GM12878 (cell line): Measurements from ENCODE around the gene PLXNA4. TPM values are rescaled to one million over a fixed set of nuclear protein-coding genes. Genes with fewer than 3 reads are reported as not detected.

Source experiments
- ATAC-seq: fragments of 200-7000 bp; cut with Tn5 transposase; 3 replicates; pipeline ENCODE4 v1.9.1; 2020; ENCODE audit warnings: mild to moderate bottlenecking, moderate library complexity
- BruUV-seq: library from RNA; stranded (reverse); fragments of 400-500 nt; replicated peaks from 2 replicates; lab custom pipeline; 2021; lab: Mats Ljungman, UMichigan
- CTCF ChIA-PET: fragments of 300-600 bp; sonication (Branson Sonifier 250); formaldehyde crosslinking; extraction: SDS; loops from one replicate; lab custom pipeline; 2021; ENCODE audit warnings: inconsistent platforms; lab: Yijun Ruan, JAX
- POLR2A ChIA-PET: fragments of 350-600 bp; formaldehyde crosslinking; extraction: SDS; loops from one replicate; lab custom pipeline; 2021; ENCODE audit warnings: inconsistent platforms; lab: Charles Lee
- RAD21 ChIA-PET: fragments of 300-600 bp; sonication (Branson Sonifier 250); formaldehyde crosslinking; loops from one replicate; lab custom pipeline; 2023; ENCODE audit warnings: antibody characterized with exemption; ENCODE audit not compliant: unreplicated experiment; lab: Charles Lee
- SMC1A ChIA-PET: fragments of 300-600 bp; sonication (Branson Sonifier 250); formaldehyde crosslinking; loops from one replicate; lab custom pipeline; 2023; ENCODE audit not compliant: unreplicated experiment, uncharacterized antibody; lab: Charles Lee
- DNase-seq: peaks from one replicate; pipeline ENCODE4 v3.0.0-alpha.2; 2011; ENCODE audit warnings: low read depth, low spot score
- FAIRE-seq: peaks from 3 replicates; lab custom pipeline; 2011; peaks lifted over from hg19 to GRCh38; lab: Jason Lieb, UNC
- H2AFZ ChIP-seq: 2 replicates; pipeline ENCODE4 v1.6.0; 2011; ENCODE audit warnings: low read depth, low read length, control low read depth; ENCODE audit not compliant: control insufficient read depth
- H3K27ac ChIP-seq: 2 replicates; pipeline ENCODE4 v1.5.1; 2011; ENCODE audit warnings: control low read depth; ENCODE audit not compliant: control insufficient read depth, insufficient read depth
- H3K27me3 ChIP-seq, 2 experiments: replicated peaks in 1 of 2; 2 replicates each; pipeline versions ENCODE4 v1.6.0 to v1.6.1; 2011; ENCODE audit warnings: low read length in 1 of 2; ENCODE audit not compliant: control insufficient read depth in 2 of 2, insufficient read depth in 2 of 2
- H3K36me3 ChIP-seq, 2 experiments: 2 replicates each; pipeline ENCODE4 v1.5.1; 2011; ENCODE audit warnings: low read length in 1 of 2; ENCODE audit not compliant: control insufficient read depth in 2 of 2, insufficient read depth in 2 of 2
- H3K4me1 ChIP-seq: 2 replicates; pipeline ENCODE4 v1.6.1; 2011; ENCODE audit warnings: mild to moderate bottlenecking, low read length, moderate library complexity, mixed read lengths; ENCODE audit not compliant: control insufficient read depth, insufficient read depth
- H3K4me2 ChIP-seq: 2 replicates; pipeline ENCODE4 v1.6.0; 2011; ENCODE audit warnings: control low read depth; ENCODE audit not compliant: control insufficient read depth, insufficient read depth
- H3K4me3 ChIP-seq: fragments of 200-600 bp; sonication (generic); 2 replicates; pipeline ENCODE4 v1.5.1; 2016
- H3K79me2 ChIP-seq: 2 replicates; pipeline ENCODE4 v1.6.0; 2011; ENCODE audit warnings: low read length; ENCODE audit not compliant: control insufficient read depth, insufficient read depth
- H3K9ac ChIP-seq: 2 replicates; pipeline ENCODE4 v1.8.0; 2011; ENCODE audit warnings: low read length, control low read depth, mixed read lengths; ENCODE audit not compliant: control insufficient read depth, insufficient read depth
- H3K9me3 ChIP-seq: replicated peaks from 3 replicates; pipeline ENCODE4 v1.5.1; 2011; ENCODE audit warnings: mild to moderate bottlenecking, low read length; ENCODE audit not compliant: control insufficient read depth, insufficient read depth
- H4K20me1 ChIP-seq: 2 replicates; pipeline ENCODE4 v1.6.0; 2011; ENCODE audit not compliant: control insufficient read depth, insufficient read depth
- BMI1 ChIP-seq: fragments of 450-650 bp; IDR thresholded peaks from 2 replicates; pipeline ENCODE4 v1.6.1; 2016; ENCODE audit warnings: mild to moderate bottlenecking, moderate library complexity, borderline replicate concordance
- CEBPB ChIP-seq, 2 experiments: fragments of 150-350 bp in 1 of 2; IDR thresholded peaks; 2 replicates each; pipeline ENCODE4 v1.6.1; 2012 to 2014; ENCODE audit warnings: low read depth in 2 of 2, low read length in 2 of 2, borderline replicate concordance in 1 of 2, inconsistent platforms in 1 of 2
- CREB1 ChIP-seq: IDR thresholded peaks from 2 replicates; pipeline ENCODE4 v1.6.1; 2012; ENCODE audit warnings: low read depth, mild to moderate bottlenecking, inconsistent platforms
- EGR1 ChIP-seq, 2 experiments: IDR thresholded peaks; 1 replicate in 1 of 2; 2 replicates in 1 of 2; pipeline ENCODE4 v1.6.1; 2011 to 2012; ENCODE audit warnings: low read depth in 2 of 2, low read length in 2 of 2, borderline replicate concordance in 1 of 2, mild to moderate bottlenecking in 1 of 2, moderate library complexity in 1 of 2
- EP300 ChIP-seq, 2 experiments: fragments of 150-350 bp in 1 of 2; IDR thresholded peaks; 2 replicates each; pipeline ENCODE4 v1.6.1; 2011 to 2012; ENCODE audit warnings: low read depth in 2 of 2, low read length in 2 of 2, borderline replicate concordance in 1 of 2, improper control_type of control experiment in 1 of 2, inconsistent platforms in 1 of 2; ENCODE audit not compliant: control insufficient read depth in 1 of 2
- ETV6 ChIP-seq, 2 experiments: fragments of 450-650 bp in 1 of 2; IDR thresholded peaks in 1 of 2; conservative IDR thresholded peaks in 1 of 2; 2 replicates each; pipeline ENCODE4 v1.6.1; 2014; ENCODE audit warnings: antibody characterized with exemption in 1 of 2, borderline replicate concordance in 1 of 2, low read depth in 1 of 2, mild to moderate bottlenecking in 1 of 2, moderate library complexity in 1 of 2
- EZH2 ChIP-seq: IDR thresholded peaks from 2 replicates; pipeline ENCODE4 v1.6.1; 2012; ENCODE audit warnings: low read depth, mild to moderate bottlenecking, control low read depth, inconsistent platforms, low read length, borderline replicate concordance; ENCODE audit not compliant: control insufficient read depth
- NBN ChIP-seq: fragments of 450-650 bp; IDR thresholded peaks from 2 replicates; pipeline ENCODE4 v1.6.1; 2016
- PML ChIP-seq: IDR thresholded peaks from 2 replicates; pipeline ENCODE4 v1.6.1; 2012; ENCODE audit warnings: low read length, inconsistent platforms
- RAD21 ChIP-seq: IDR thresholded peaks from 2 replicates; pipeline ENCODE4 v1.6.1; 2011; ENCODE audit warnings: mild to moderate bottlenecking, low read depth, low read length, moderate library complexity; ENCODE audit not compliant: insufficient read depth
- ZSCAN29 ChIP-seq: fragments of 450-650 bp; IDR thresholded peaks from 2 replicates; pipeline ENCODE4 v1.6.1; 2017; ENCODE audit warnings: mild to moderate bottlenecking, moderate library complexity
- WGBS: methylation state at CpG from one replicate; pipeline ENCODE4 v1.1.6; 2016; ENCODE audit warnings: low lambda C conversion rate; ENCODE audit not compliant: insufficient replicate concordance, insufficient coverage; ENCODE audit errors: missing lambda C conversion rate; 5-methylcytosine and 5-hydroxymethylcytosine counted together
- in situ Hi-C: fragments of 300-500 bp; cut with MboI; formaldehyde crosslinking; loops from 9 replicates; pipeline ENCODE4 v1.14.3; 2018; ENCODE audit warnings: mixed read lengths
- intact Hi-C: fragments of 100-400 bp; cut with micrococcal nuclease; formaldehyde crosslinking; loops from one replicate; pipeline ENCODE4 v1.14.2; 2022; ENCODE audit not compliant: unreplicated experiment
- polyA plus RNA-seq, 11 experiments: library from polyadenylated mRNA; depleted of rRNA in 4 of 11; unstranded in 6 of 11; stranded (reverse) in 5 of 11; fragments of >200 nt; fragmentation: Nextera tagmentation in 4 of 11; fragmentation: Illumina TruSeq in 1 of 11; extraction: Ambion mirVana in 4 of 11; extraction: Trizol in 1 of 11; gene quantifications; 1 replicate in 1 of 11; 2 replicates in 10 of 11; pipeline versions ENCODE4 v1.2.1 to v1.2.3, GENCODE V29; 2011 to 2016; ENCODE audit warnings: inconsistent platforms in 2 of 11, missing spikeins in 2 of 11, low read depth in 1 of 11
- total RNA-seq, 4 experiments: library from RNA; depleted of rRNA in 3 of 4; stranded (reverse); fragments of >200 nt in 3 of 4; fragmentation: Illumina TruSeq in 1 of 4; extraction: Trizol in 1 of 4; gene quantifications; 2 replicates each; pipeline versions ENCODE4 v1.2.1 to v1.2.3, GENCODE V29; 2013 to 2021
- TF ChIP-seq, protein P1 (sequence below): IDR thresholded peaks from 2 replicates; pipeline ENCODE4 v1.6.1; 2011; ENCODE audit warnings: low read depth, low read length, improper control_type of control experiment, borderline replicate concordance

Gene PLXNA4
- total and polyA plus RNA-seq, 10 of the 15 experiments (the other 5 are each of a cell fraction or from before 2014, with no cell fraction given): 0.03 TPM; not detected in 9

DNA sequence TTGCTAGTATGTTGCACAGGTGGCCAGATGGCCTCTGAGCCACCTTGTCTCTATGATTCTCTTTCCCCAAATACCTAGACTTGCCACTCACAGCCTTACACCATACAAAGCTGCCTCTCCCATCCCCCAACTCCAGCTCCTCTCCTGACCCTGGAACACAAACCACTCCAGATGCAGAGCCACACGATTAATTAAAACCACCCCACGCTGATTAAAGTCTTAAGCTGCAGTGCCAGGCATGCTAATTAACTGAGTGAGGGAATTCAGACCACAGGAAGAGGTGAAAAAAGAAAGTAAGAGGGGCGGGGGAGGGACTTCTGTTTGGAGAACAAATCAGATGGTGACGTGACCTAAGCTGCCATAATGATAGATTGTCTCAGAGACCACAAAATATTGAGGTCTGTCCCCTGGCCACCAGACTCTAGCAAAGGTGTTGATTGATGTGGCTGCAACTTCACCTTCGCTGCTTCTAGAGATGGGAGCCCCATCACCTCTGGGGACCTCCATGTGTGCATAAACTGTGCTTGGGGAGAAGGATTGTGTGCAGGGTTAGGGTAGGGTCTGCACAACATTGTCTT lies 331.3 kb downstream of the PLXNA4 start:
- Histone ChIP-seq H3K36me3 (no peaks in the 10 kb centered on the region), H2AFZ (no peak overlapping the region), H3K4me3 (no peak overlapping the region), H3K9ac (no peak overlapping the region), H4K20me1 (no peaks in the 10 kb centered on the region), H3K27ac (no peak overlapping the region), H3K9me3 (no peaks in the 10 kb centered on the region; the same call in 2 of the 3 replicates), H3K4me2 (no peak overlapping the region), H3K27me3 (peaks cover 0 to 3% of the 10 kb centered on the region in 2 experiments; a peak in 1 of 4 replicates), H3K79me2 (no peaks in the 10 kb centered on the region), H3K4me1 (no peaks in the 10 kb centered on the region)
- in situ Hi-C loops (no loop called here), intact Hi-C loops (no loop called here)
- BruUV-seq: no TSS peak
- RAD21 ChIA-PET: no interaction called here
- CTCF ChIA-PET: no interaction called here
- POLR2A ChIA-PET: no interaction called here
- 35% methylated on average over 5 of the region's 5 CpGs for WGBS
- FAIRE-seq: no peak
- SMC1A ChIA-PET: no interaction called here
- no peak for DNase-seq
- TF ChIP-seq CREB1: no peak
- no peak for TF ChIP-seq PML
- TF ChIP-seq CEBPB (IDR thresholded peaks at IDR 0.05; ENCODE audit: borderline replicate concordance in 1 of 2, low read depth in 2 of 2, low read length in 2 of 2): no peak
- no peak for TF ChIP-seq EZH2
- no peak for TF ChIP-seq ZSCAN29
- TF ChIP-seq NBN: no peak
- no peak for ATAC-seq

GRCh38 chr7:132243463-132243862 lies 332.8 kb downstream of the PLXNA4 start:
- no peaks in the 10 kb centered on the region for H3K36me3 ChIP-seq
- H3K27ac ChIP-seq: no peak overlapping the region
- intact Hi-C loops (no loop called here), in situ Hi-C loops (no loop called here)
- no peaks in the 10 kb centered on the region for H4K20me1 ChIP-seq
- H2AFZ ChIP-seq: no peak overlapping the region
- no peaks in the 10 kb centered on the region for H3K4me1 ChIP-seq
- ChIA-PET RAD21 (no interaction called here), POLR2A (interaction anchor here (0.6 kb wide), 1 partner anchor 467 kb away, joined by 6 read pairs; no protein-coding TSS in a partner anchor), CTCF (interaction anchor here (0.6 kb wide), 1 partner anchor 486 kb away, joined by 3 read pairs; no protein-coding TSS in a partner anchor), SMC1A (interaction anchor here (1.2 kb wide), 1 partner anchor 11 kb away, joined by 3 read pairs; no protein-coding TSS in a partner anchor)
- ATAC-seq (no peak), FAIRE-seq (no peak), DNase-seq (no peak)
- peaks cover 0 to 3% of the 10 kb centered on the region in 2 experiments; a peak in 1 of 4 replicates for H3K27me3 ChIP-seq
- H3K9me3 ChIP-seq: no peaks in the 10 kb centered on the region; the same call in 2 of the 3 replicates
- no peaks in the 10 kb centered on the region for H3K79me2 ChIP-seq
- no peak overlapping the region for H3K9ac ChIP-seq
- H3K4me2 ChIP-seq: no peak overlapping the region
- no TSS peak for BruUV-seq
- H3K4me3 ChIP-seq: no peak overlapping the region
- WGBS: 40% methylated on average over 2 of the region's 3 CpGs
- TF ChIP-seq, protein P1, sequence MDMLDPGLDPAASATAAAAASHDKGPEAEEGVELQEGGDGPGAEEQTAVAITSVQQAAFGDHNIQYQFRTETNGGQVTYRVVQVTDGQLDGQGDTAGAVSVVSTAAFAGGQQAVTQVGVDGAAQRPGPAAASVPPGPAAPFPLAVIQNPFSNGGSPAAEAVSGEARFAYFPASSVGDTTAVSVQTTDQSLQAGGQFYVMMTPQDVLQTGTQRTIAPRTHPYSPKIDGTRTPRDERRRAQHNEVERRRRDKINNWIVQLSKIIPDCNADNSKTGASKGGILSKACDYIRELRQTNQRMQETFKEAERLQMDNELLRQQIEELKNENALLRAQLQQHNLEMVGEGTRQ: no peak
- TF ChIP-seq EP300 (IDR thresholded peaks at IDR 0.05; ENCODE audit: borderline replicate concordance in 1 of 2, control insufficient read depth in 1 of 2, low read depth in 2 of 2, low read length in 2 of 2): no peak
- TF ChIP-seq EGR1 (IDR thresholded peaks at IDR 0.05; ENCODE audit: borderline replicate concordance in 1 of 2, low read depth in 2 of 2, low read length in 2 of 2): no peak
- no peak for TF ChIP-seq RAD21
- no peak for TF ChIP-seq CREB1
- TF ChIP-seq BMI1: no peak
- no peak for TF ChIP-seq ETV6 (conservative IDR thresholded peaks at IDR 0.05 in 1 of 2, IDR thresholded peaks at IDR 0.05 in 1 of 2; ENCODE audit: borderline replicate concordance in 1 of 2, low read depth in 1 of 2)
- no peak for TF ChIP-seq PML
